SK-N-SH (cell line): ENCODE measurements around the gene DNAH11. TPM values are rescaled to one million over a fixed set of nuclear protein-coding genes. Genes with fewer than 3 reads are reported as not detected.

Experiments used
- CTCF ChIA-PET: fragments of 300-600, 350-600 bp; formaldehyde crosslinking; extraction: SDS; loops from one replicate; lab custom pipeline; 2021; lab: Yijun Ruan, JAX
- POLR2A ChIA-PET: fragments of 350-600 bp; sonication (Branson Sonifier 250); formaldehyde crosslinking; extraction: SDS; loops from one replicate; lab custom pipeline; 2020; ENCODE audit warnings: antibody characterized with exemption, inconsistent platforms; lab: Yijun Ruan, JAX
- DNase-seq: peaks from one replicate; pipeline ENCODE4 v3.0.0; 2012
- H2AFZ ChIP-seq: fragments of 200-600 bp; sonication (generic); 2 replicates; pipeline ENCODE4 v1.8.1; 2016; ENCODE audit warnings: antibody characterized with exemption, mild to moderate bottlenecking, low read depth
- H3F3A ChIP-seq: fragments of 200-600 bp; sonication (generic); replicated peaks from 2 replicates; pipeline ENCODE3; 2016; ENCODE audit warnings: antibody characterized with exemption, mild to moderate bottlenecking; ENCODE audit not compliant: insufficient read depth
- H3K27ac ChIP-seq, 2 experiments: fragments of 200-500 bp in 1 of 2; fragments of 200-600 bp in 1 of 2; sonication (Bioruptor generic) in 1 of 2; sonication (generic), shearing (Covaris generic) in 1 of 2; 2 replicates each; pipeline versions ENCODE4 v1.5.1 to v1.6.1; 2014 to 2016; ENCODE audit warnings: low read depth in 2 of 2, inconsistent platforms in 1 of 2, low read length in 1 of 2, mild to moderate bottlenecking in 1 of 2, mixed read lengths in 1 of 2
- H3K27me3 ChIP-seq: fragments of 200-600 bp; sonication (generic), shearing (Covaris generic); 2 replicates; pipeline ENCODE4 v1.6.1; 2016; ENCODE audit warnings: mixed run types; ENCODE audit not compliant: insufficient read depth
- H3K36me3 ChIP-seq, 2 experiments: fragments of 200-500 bp in 1 of 2; fragments of 200-600 bp in 1 of 2; sonication (Bioruptor generic) in 1 of 2; sonication (generic) in 1 of 2; replicated peaks in 1 of 2; 2 replicates each; pipeline versions ENCODE3 to v1.5.1; 2014 to 2016; ENCODE audit warnings: low read length in 1 of 2, mild to moderate bottlenecking in 1 of 2; ENCODE audit not compliant: insufficient read depth in 2 of 2, control insufficient read depth in 1 of 2
- H3K4me1 ChIP-seq, 2 experiments: fragments of 200-500 bp in 1 of 2; fragments of 200-600 bp in 1 of 2; sonication (Bioruptor generic) in 1 of 2; sonication (generic), shearing (Covaris generic) in 1 of 2; 2 replicates each; pipeline versions ENCODE4 v1.5.1 to v1.6.1; 2014 to 2016; ENCODE audit warnings: low read depth in 1 of 2, low read length in 1 of 2, mixed run types in 1 of 2; ENCODE audit not compliant: insufficient read depth in 2 of 2, control insufficient read depth in 1 of 2
- H3K4me2 ChIP-seq: fragments of 200-600 bp; sonication (generic), shearing (Covaris generic); 2 replicates; pipeline ENCODE4 v1.6.1; 2017; ENCODE audit warnings: mixed run types
- H3K4me3 ChIP-seq, 2 experiments: fragments of 200-500 bp in 1 of 2; fragments of 200-600 bp in 1 of 2; sonication (Bioruptor generic) in 1 of 2; sonication (generic), shearing (Covaris generic) in 1 of 2; 2 replicates each; pipeline versions ENCODE4 v1.5.1 to v1.8.1; 2014 to 2016; ENCODE audit warnings: low read depth in 2 of 2, inconsistent platforms in 1 of 2, low read length in 1 of 2, mild to moderate bottlenecking in 1 of 2, mixed read lengths in 1 of 2, moderate library complexity in 1 of 2
- H3K79me2 ChIP-seq: fragments of 200-600 bp; sonication (generic); 2 replicates; pipeline ENCODE4 v1.8.1; 2017; ENCODE audit warnings: mild to moderate bottlenecking; ENCODE audit not compliant: insufficient read depth
- H3K9ac ChIP-seq: fragments of 200-600 bp; sonication (generic); 2 replicates; pipeline ENCODE4 v1.6.1; 2017; ENCODE audit warnings: mixed run types
- H3K9me2 ChIP-seq: fragments of 200-600 bp; sonication (generic); 2 replicates; pipeline ENCODE4 v1.6.1; 2017; ENCODE audit warnings: mixed run types
- H3K9me3 ChIP-seq: fragments of 200-600 bp; sonication (generic); 2 replicates; pipeline ENCODE4 v1.6.1; 2017; ENCODE audit warnings: mixed run types, mild to moderate bottlenecking, moderate library complexity
- H4K20me1 ChIP-seq: fragments of 200-600 bp; sonication (generic); 2 replicates; pipeline ENCODE4 v1.6.1; 2017; ENCODE audit warnings: mild to moderate bottlenecking, mixed run types; ENCODE audit not compliant: insufficient read depth
- FOXJ3 ChIP-seq: sonication (generic); formaldehyde crosslinking; IDR thresholded peaks from 2 replicates; pipeline ENCODE4 v1.5.1; 2020; ENCODE audit warnings: mild to moderate bottlenecking, missing genetic modification reagents
- IRF3 ChIP-seq: fragments of 150-350 bp; IDR thresholded peaks from 2 replicates; pipeline ENCODE4 v1.6.1; 2016; ENCODE audit warnings: mild to moderate bottlenecking, low read depth, low read length
- JUND ChIP-seq: IDR thresholded peaks from 2 replicates; pipeline ENCODE4 v1.4.0; 2012
- NFIC ChIP-seq: IDR thresholded peaks from 2 replicates; pipeline ENCODE4 v1.4.0; 2012; ENCODE audit warnings: borderline replicate concordance
- RAD21 ChIP-seq: IDR thresholded peaks from 2 replicates; pipeline ENCODE4 v1.6.1; 2012; ENCODE audit warnings: mild to moderate bottlenecking, low read length
- RXRA ChIP-seq: IDR thresholded peaks from 2 replicates; pipeline ENCODE4 v1.4.0; 2012; ENCODE audit warnings: low read depth, mild to moderate bottlenecking, borderline replicate concordance
- TCF12 ChIP-seq: IDR thresholded peaks from 2 replicates; pipeline ENCODE4 v1.4.0; 2012
- TEAD4 ChIP-seq: IDR thresholded peaks from 2 replicates; pipeline ENCODE4 v1.4.0; 2012; ENCODE audit warnings: mild to moderate bottlenecking, borderline replicate concordance; ENCODE audit not compliant: insufficient read depth
- WGBS: methylation state at CpG from one replicate; pipeline ENCODE4 v1.1.6; 2017; ENCODE audit warnings: low lambda C conversion rate; 5-methylcytosine and 5-hydroxymethylcytosine counted together
- polyA plus RNA-seq, 3 experiments: library from polyadenylated mRNA; depleted of rRNA; stranded (reverse); fragments of >200 nt; gene quantifications; 2 replicates each; pipeline ENCODE4 v1.2.3, GENCODE V29; 2012
- TF ChIP-seq, protein P1 (sequence below): IDR thresholded peaks from 2 replicates; pipeline ENCODE4 v1.4.0; 2012; ENCODE audit warnings: low read depth, borderline replicate concordance
- TF ChIP-seq, protein P2 (sequence below): IDR thresholded peaks from 2 replicates; pipeline ENCODE4; 2012

The DNAH11 gene
- polyA plus RNA-seq, 1 of the 3 experiments (the other 2 are of a cell fraction): 0.77 TPM

DNA sequence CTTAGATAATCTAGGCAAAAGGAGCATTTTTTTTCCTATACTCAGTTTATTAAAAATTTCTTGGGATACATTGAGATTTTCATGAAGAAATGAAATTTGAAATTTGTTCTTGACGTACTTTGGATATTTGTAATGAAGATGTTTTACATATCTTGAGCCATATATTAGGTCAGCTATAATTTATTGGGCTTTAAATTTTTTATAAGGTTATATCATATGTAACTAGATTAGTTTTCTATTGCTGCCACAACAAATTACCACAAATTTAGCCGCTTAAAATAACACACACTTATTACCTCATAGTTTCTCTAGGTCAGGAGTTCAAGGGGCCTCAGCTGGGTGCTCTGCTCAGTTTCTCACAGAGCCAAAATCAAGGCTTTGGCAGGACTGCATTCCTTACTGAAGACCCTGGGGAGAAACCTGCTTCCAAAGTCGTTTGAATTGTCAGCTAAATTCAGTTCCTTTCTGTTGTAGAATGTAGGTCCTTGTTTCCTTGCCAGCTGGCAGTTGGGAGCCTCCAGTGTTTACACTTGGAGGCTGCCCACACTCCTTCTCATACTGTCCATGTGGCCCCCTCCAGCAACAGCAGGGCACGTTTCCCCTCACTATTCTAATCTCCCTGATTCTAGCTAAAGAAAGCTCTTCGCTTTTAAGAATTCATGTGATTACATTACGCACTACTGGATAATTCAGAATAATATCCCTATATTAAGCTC lies 42.6 kb upstream of the DNAH11 start:
- H3K4me2 ChIP-seq: no peak overlapping the region
- CTCF ChIA-PET: interaction anchor here (0.9 to 1.2 kb wide), 3 partner anchors 27 to 725 kb away, joined by 3 to 4 read pairs (median 3); no protein-coding TSS in a partner anchor
- H3K27me3 ChIP-seq: no peaks in the 10 kb centered on the region
- H3K9ac ChIP-seq: no peak overlapping the region
- DNase-seq: no peak
- no peak overlapping the region for H2AFZ ChIP-seq
- TF ChIP-seq RAD21: no peak
- TF ChIP-seq, all 33 proteins: peak for 0
- H3K36me3 ChIP-seq: peaks cover 0 to 2% of the 10 kb centered on the region in 2 experiments
- H3K9me3 ChIP-seq: no peaks in the 10 kb centered on the region
- no peaks in the 10 kb centered on the region for H3K79me2 ChIP-seq
- no peaks in the 10 kb centered on the region for H3K4me1 ChIP-seq
- no peaks in the 10 kb centered on the region for H3K9me2 ChIP-seq
- no peak overlapping the region for H3K27ac ChIP-seq
- 59% methylated on average over 6 of the region's 6 CpGs for WGBS
- no peaks in the 10 kb centered on the region for H3F3A ChIP-seq
- POLR2A ChIA-PET: no interaction called here
- no peak overlapping the region for H3K4me3 ChIP-seq
- H4K20me1 ChIP-seq: no peaks in the 10 kb centered on the region

- H3K36me3 ChIP-seq: no peaks in the 10 kb centered on the region
- H3K9me3 ChIP-seq: peaks cover 7% of the 10 kb centered on the region; the same call in 1 of the 2 replicates
- H3K4me1 ChIP-seq: no peaks in the 10 kb centered on the region
- WGBS: 56% methylated on average over 2 of the region's 2 CpGs
- no peaks in the 10 kb centered on the region for H3K9me2 ChIP-seq
- no peaks in the 10 kb centered on the region for H4K20me1 ChIP-seq
- POLR2A ChIA-PET: no interaction called here
- H3K4me2 ChIP-seq: no peak overlapping the region
- H3K27ac ChIP-seq: no peak overlapping the region
- no peaks in the 10 kb centered on the region for H3F3A ChIP-seq
- no peaks in the 10 kb centered on the region for H3K27me3 ChIP-seq
- no peak overlapping the region for H3K4me3 ChIP-seq
- TF ChIP-seq, protein P1, sequence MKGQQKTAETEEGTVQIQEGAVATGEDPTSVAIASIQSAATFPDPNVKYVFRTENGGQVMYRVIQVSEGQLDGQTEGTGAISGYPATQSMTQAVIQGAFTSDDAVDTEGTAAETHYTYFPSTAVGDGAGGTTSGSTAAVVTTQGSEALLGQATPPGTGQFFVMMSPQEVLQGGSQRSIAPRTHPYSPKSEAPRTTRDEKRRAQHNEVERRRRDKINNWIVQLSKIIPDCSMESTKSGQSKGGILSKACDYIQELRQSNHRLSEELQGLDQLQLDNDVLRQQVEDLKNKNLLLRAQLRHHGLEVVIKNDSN: no peak
- TF ChIP-seq NFIC: no peak
- TF ChIP-seq TCF12: no peak
- TF ChIP-seq, protein P2, sequence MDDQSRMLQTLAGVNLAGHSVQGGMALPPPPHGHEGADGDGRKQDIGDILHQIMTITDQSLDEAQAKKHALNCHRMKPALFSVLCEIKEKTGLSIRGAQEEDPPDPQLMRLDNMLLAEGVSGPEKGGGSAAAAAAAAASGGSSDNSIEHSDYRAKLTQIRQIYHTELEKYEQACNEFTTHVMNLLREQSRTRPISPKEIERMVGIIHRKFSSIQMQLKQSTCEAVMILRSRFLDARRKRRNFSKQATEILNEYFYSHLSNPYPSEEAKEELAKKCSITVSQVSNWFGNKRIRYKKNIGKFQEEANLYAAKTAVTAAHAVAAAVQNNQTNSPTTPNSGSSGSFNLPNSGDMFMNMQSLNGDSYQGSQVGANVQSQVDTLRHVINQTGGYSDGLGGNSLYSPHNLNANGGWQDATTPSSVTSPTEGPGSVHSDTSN: no peak
- no peak for TF ChIP-seq FOXJ3 (CRISPR knock-in tag)
- TF ChIP-seq RXRA: no peak
- no peak for TF ChIP-seq JUND
- no peak for TF ChIP-seq TEAD4
- TF ChIP-seq IRF3: no peak
- H2AFZ ChIP-seq: no peak overlapping the region
- H3K9ac ChIP-seq: no peak overlapping the region
- DNase-seq: no peak
- H3K79me2 ChIP-seq: no peaks in the 10 kb centered on the region
- CTCF ChIA-PET: interaction anchor here (1.3 to 1.6 kb wide), 3 partner anchors 13 to 250 kb away, joined by 4 to 7 read pairs (median 6); no protein-coding TSS in a partner anchor
Measured at GRCh38 chr7:21504021-21504420, 38.8 kb upstream of the DNAH11 start.
